HepG2 (cell line): ENCODE data around the gene KANK3. TPM values are rescaled to one million over a fixed set of nuclear protein-coding genes. Genes with fewer than 3 reads are reported as not detected.
A peak's percentile ranks its signal among the peaks of the same experiment; 100 is the strongest.

Experiments used
- AGO2 ChIP-seq: fragments of 200-400 bp; formaldehyde crosslinking; optimal IDR thresholded peaks from 2 replicates; pipeline ENCODE3; 2017; ENCODE audit warnings: mild to moderate bottlenecking, low read depth, low read length, moderate library complexity
- DMAP1 ChIP-seq: IDR thresholded peaks from 2 replicates; pipeline ENCODE4 v1.6.1; 2016
- E2F2 ChIP-seq: sonication (generic); formaldehyde crosslinking; IDR thresholded peaks from 2 replicates; pipeline ENCODE4 v1.4.0; 2020; ENCODE audit warnings: missing genetic modification reagents, borderline replicate concordance
- MED13 ChIP-seq: sonication (generic); formaldehyde crosslinking; IDR thresholded peaks from 2 replicates; pipeline ENCODE4 v1.5.0; 2020; ENCODE audit warnings: missing genetic modification reagents
- MYNN ChIP-seq: sonication (generic); formaldehyde crosslinking; IDR thresholded peaks from 2 replicates; pipeline ENCODE4 v1.4.0; 2020; ENCODE audit warnings: mild to moderate bottlenecking, low read depth, missing genetic modification reagents
- NFE2 ChIP-seq: sonication (generic); formaldehyde crosslinking; IDR thresholded peaks from 2 replicates; pipeline ENCODE4 v1.4.0; 2020; ENCODE audit warnings: missing genetic modification reagents
- NRL ChIP-seq: sonication (generic); formaldehyde crosslinking; IDR thresholded peaks from 2 replicates; pipeline ENCODE4 v1.5.0; 2020; ENCODE audit warnings: missing genetic modification reagents, mild to moderate bottlenecking, moderate library complexity, borderline replicate concordance
- SOX6 ChIP-seq, 2 experiments: fragments of 450-650 bp in 1 of 2; sonication (generic) in 1 of 2; formaldehyde crosslinking in 1 of 2; IDR thresholded peaks; 2 replicates each; pipeline versions ENCODE4 v1.4.0 to v1.6.1; 2017 to 2020; ENCODE audit warnings: antibody characterized with exemption in 1 of 2, mild to moderate bottlenecking in 1 of 2, missing genetic modification reagents in 1 of 2
- TEAD2 ChIP-seq: sonication (generic); formaldehyde crosslinking; IDR thresholded peaks from 2 replicates; pipeline ENCODE4 v1.9.0; 2021; ENCODE audit warnings: missing genetic modification reagents
- ZBTB21 ChIP-seq: sonication (generic); formaldehyde crosslinking; IDR thresholded peaks from 2 replicates; pipeline ENCODE4 v1.4.0; 2020; ENCODE audit warnings: missing genetic modification reagents
- ZNF263 ChIP-seq: sonication (generic); formaldehyde crosslinking; IDR thresholded peaks from 2 replicates; pipeline ENCODE4 v1.4.0; 2020; ENCODE audit warnings: missing genetic modification reagents
- ZNF264 ChIP-seq: sonication (generic); formaldehyde crosslinking; IDR thresholded peaks from 2 replicates; pipeline ENCODE4 v1.4.0; 2020; ENCODE audit warnings: missing genetic modification reagents
- ZNF431 ChIP-seq: sonication (generic); formaldehyde crosslinking; IDR thresholded peaks from 2 replicates; pipeline ENCODE4 v1.9.0; 2022; ENCODE audit warnings: missing genetic modification reagents, low read depth, mild to moderate bottlenecking, borderline replicate concordance
- ZNF446 ChIP-seq: sonication (generic); formaldehyde crosslinking; IDR thresholded peaks from 2 replicates; pipeline ENCODE4 v1.5.0; 2020; ENCODE audit warnings: mild to moderate bottlenecking, missing genetic modification reagents
- ZNF556 ChIP-seq: sonication (generic); formaldehyde crosslinking; IDR thresholded peaks from 2 replicates; pipeline ENCODE4 v1.4.0; 2020; ENCODE audit warnings: mild to moderate bottlenecking, missing genetic modification reagents, borderline replicate concordance
- ZNF580 ChIP-seq: IDR thresholded peaks from 2 replicates; pipeline ENCODE4 v1.6.1; 2016; ENCODE audit warnings: low read depth, borderline replicate concordance
- ZNF879 ChIP-seq: sonication (generic); formaldehyde crosslinking; IDR thresholded peaks from 2 replicates; pipeline ENCODE4 v1.8.1; 2023; ENCODE audit warnings: missing genetic modification reagents
- polyA plus RNA-seq, 8 experiments: library from polyadenylated mRNA; depleted of rRNA in 3 of 8; stranded (reverse) in 7 of 8; unstranded in 1 of 8; fragments of >200 nt; fragmentation: Illumina TruSeq in 4 of 8; extraction: Trizol in 4 of 8; gene quantifications; 2 replicates each; pipeline versions ENCODE4 v1.2.1 to v1.2.3, GENCODE V29; 2011 to 2016; ENCODE audit warnings: low read depth in 4 of 8, missing spikeins in 1 of 8, mixed read lengths in 1 of 8; ENCODE audit not compliant: insufficient read depth in 1 of 8
- total RNA-seq, 5 experiments: library from RNA; depleted of rRNA; stranded (reverse); fragments of >200 nt; fragmentation: Illumina TruSeq; extraction: Trizol; gene quantifications; 2 replicates each; pipeline ENCODE4 v1.2.3, GENCODE V29; 2016; ENCODE audit warnings: low read depth in 1 of 5
- TF ChIP-seq, protein P1 (sequence below), 2 experiments: sonication (generic) in 1 of 2; formaldehyde crosslinking in 1 of 2; IDR thresholded peaks; 2 replicates each; pipeline versions ENCODE4 v1.6.1 to v1.9.0; 2014 to 2022; ENCODE audit warnings: antibody characterized with exemption in 1 of 2, borderline replicate concordance in 1 of 2, inconsistent platforms in 1 of 2, low read depth in 1 of 2, missing genetic modification reagents in 1 of 2
- TF ChIP-seq, protein P2 (sequence below): IDR thresholded peaks from 2 replicates; pipeline ENCODE4 v1.6.1; 2016; ENCODE audit warnings: missing genetic modification reagents, missing compliant biosample characterization
- TF ChIP-seq, protein P3 (sequence below): IDR thresholded peaks from 2 replicates; pipeline ENCODE4 v1.6.1; 2016; ENCODE audit warnings: mild to moderate bottlenecking, missing biosample characterization, missing genetic modification reagents

The KANK3 gene
- total and polyA plus RNA-seq, 2 of the 13 experiments (the other 11 are each of a cell fraction or from before 2014, with no cell fraction given): 0.15 to 0.20 TPM

DNA sequence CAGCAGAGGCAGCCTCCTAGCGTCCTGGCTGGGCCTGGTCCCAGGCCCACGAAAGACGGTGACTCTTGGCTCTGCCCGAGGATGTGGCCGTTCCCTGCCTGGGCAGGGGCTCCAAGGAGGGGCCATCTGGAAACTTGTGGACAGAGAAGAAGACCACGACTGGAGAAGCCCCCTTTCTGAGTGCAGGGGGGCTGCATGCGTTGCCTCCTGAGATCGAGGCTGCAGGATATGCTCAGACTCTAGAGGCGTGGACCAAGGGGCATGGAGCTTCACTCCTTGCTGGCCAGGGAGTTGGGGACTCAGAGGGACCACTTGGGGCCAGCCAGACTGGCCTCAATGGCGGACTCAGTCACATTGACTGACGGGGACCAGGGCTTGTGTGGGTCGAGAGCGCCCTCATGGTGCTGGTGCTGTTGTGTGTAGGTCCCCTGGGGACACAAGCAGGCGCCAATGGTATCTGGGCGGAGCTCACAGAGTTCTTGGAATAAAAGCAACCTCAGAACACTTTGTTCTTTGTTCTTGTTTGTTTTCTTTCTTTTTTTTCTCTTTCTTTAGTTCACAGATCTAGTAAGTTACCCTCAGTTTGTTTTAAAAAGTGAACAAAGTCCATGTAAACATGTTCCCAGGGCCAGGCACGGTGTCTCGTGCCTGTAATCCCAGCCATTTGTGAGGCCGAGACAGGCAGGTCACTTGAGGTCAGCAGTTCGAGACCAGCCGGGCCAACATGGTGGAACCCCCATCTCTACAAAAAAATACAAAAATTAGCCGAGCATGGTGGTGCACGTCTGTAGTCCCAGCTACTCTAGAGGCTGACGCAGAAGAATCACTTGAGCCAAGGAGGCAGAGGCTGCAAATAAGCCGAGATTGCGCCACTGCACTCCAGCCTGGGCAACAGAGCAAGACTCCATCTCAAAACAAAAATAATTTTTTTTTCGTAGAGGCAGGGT, 31.1 kb upstream of the KANK3 start (continued):
- TF ChIP-seq, protein P1, sequence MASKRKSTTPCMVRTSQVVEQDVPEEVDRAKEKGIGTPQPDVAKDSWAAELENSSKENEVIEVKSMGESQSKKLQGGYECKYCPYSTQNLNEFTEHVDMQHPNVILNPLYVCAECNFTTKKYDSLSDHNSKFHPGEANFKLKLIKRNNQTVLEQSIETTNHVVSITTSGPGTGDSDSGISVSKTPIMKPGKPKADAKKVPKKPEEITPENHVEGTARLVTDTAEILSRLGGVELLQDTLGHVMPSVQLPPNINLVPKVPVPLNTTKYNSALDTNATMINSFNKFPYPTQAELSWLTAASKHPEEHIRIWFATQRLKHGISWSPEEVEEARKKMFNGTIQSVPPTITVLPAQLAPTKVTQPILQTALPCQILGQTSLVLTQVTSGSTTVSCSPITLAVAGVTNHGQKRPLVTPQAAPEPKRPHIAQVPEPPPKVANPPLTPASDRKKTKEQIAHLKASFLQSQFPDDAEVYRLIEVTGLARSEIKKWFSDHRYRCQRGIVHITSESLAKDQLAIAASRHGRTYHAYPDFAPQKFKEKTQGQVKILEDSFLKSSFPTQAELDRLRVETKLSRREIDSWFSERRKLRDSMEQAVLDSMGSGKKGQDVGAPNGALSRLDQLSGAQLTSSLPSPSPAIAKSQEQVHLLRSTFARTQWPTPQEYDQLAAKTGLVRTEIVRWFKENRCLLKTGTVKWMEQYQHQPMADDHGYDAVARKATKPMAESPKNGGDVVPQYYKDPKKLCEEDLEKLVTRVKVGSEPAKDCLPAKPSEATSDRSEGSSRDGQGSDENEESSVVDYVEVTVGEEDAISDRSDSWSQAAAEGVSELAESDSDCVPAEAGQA (IDR thresholded peaks at IDR 0.05; ENCODE audit: low read depth): no peak
- TF ChIP-seq, protein P1 (CRISPR knock-in tag; IDR thresholded peaks at IDR 0.05; ENCODE audit: borderline replicate concordance): no peak
- peak; percentile 89 for TF ChIP-seq ZNF264 (CRISPR knock-in tag)
- no peak for TF ChIP-seq ZNF263 (CRISPR knock-in tag)
- TF ChIP-seq NFE2: no peak
- TF ChIP-seq MED13 (CRISPR knock-in tag): no peak; the same call in 1 of the 2 replicates
- no peak for TF ChIP-seq SOX6 (IDR thresholded peaks at IDR 0.05)
- peak; percentile 99 for TF ChIP-seq SOX6 (CRISPR knock-in tag; IDR thresholded peaks at IDR 0.05)
- TF ChIP-seq, protein P2, sequence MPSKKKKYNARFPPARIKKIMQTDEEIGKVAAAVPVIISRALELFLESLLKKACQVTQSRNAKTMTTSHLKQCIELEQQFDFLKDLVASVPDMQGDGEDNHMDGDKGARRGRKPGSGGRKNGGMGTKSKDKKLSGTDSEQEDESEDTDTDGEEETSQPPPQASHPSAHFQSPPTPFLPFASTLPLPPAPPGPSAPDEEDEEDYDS (CRISPR knock-in tag): peak; percentile 37; the same call in 1 of the 2 replicates
- no peak for TF ChIP-seq E2F2
- peak; percentile 66; the same call in 1 of the 2 replicates for TF ChIP-seq ZNF556 (CRISPR knock-in tag)
- TF ChIP-seq TEAD2 (CRISPR knock-in tag): no peak
- TF ChIP-seq, protein P3, sequence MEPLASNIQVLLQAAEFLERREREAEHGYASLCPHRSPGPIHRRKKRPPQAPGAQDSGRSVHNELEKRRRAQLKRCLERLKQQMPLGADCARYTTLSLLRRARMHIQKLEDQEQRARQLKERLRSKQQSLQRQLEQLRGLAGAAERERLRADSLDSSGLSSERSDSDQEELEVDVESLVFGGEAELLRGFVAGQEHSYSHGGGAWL: 0 out of 2 replicates have a peak, but pooled peaks have one; percentile 11
- TF ChIP-seq DMAP1 (CRISPR knock-in tag): peak; percentile 38; the same call in 1 of the 2 replicates
- 0 out of 2 replicates have a peak, but pooled peaks have one; percentile 38 for TF ChIP-seq ZBTB21
- 0 out of 2 replicates have a peak, but pooled peaks have one; percentile 67 for TF ChIP-seq ZNF431 (CRISPR knock-in tag)
- TF ChIP-seq AGO2: peak; percentile 42
- TF ChIP-seq MYNN (CRISPR knock-in tag): no peak
- TF ChIP-seq ZNF446 (CRISPR knock-in tag): peak; percentile 75; the same call in 1 of the 2 replicates
- peak; percentile 80; the same call in 1 of the 2 replicates for TF ChIP-seq ZNF580 (CRISPR knock-in tag)
- TF ChIP-seq ZNF879 (CRISPR knock-in tag): 0 out of 2 replicates have a peak, but pooled peaks have one; percentile 42
- TF ChIP-seq NRL (CRISPR knock-in tag): peak; percentile 76
